HepG2 (cell line): ENCODE measurements around the gene SEMA3C. TPM values are rescaled to one million over a fixed set of nuclear protein-coding genes. Genes with fewer than 3 reads are reported as not detected.

ENCODE experiments used
- ATAC-seq: fragments of 200-7000 bp; cut with Tn5 transposase; 3 replicates; pipeline ENCODE4 v1.9.1; 2020; ENCODE audit warnings: mild to moderate bottlenecking, moderate library complexity
- BruUV-seq: library from RNA; stranded (reverse); fragments of 400-500 nt; replicated peaks from 2 replicates; lab custom pipeline; 2021; lab: Mats Ljungman, UMichigan
- CTCF ChIA-PET: fragments of 300-600 bp; formaldehyde crosslinking; extraction: SDS; loops from one replicate; lab custom pipeline; 2021; ENCODE audit warnings: low total read pairs, inconsistent platforms, low intra/inter-chr PET ratio; lab: Yijun Ruan, JAX
- POLR2A ChIA-PET: fragments of 350-600 bp; sonication (Branson Sonifier 250); formaldehyde crosslinking; loops from one replicate; lab custom pipeline; 2020; ENCODE audit warnings: antibody characterized with exemption, inconsistent platforms; lab: Yijun Ruan, JAX
- DNase-seq: peaks from one replicate; pipeline ENCODE4 v3.0.0-alpha.2; 2015; ENCODE audit warnings: low spot score
- FAIRE-seq: peaks from 3 replicates; lab custom pipeline; 2011; peaks lifted over from hg19 to GRCh38; lab: Jason Lieb, UNC
- H2AFZ ChIP-seq: one replicate; pipeline ENCODE4 v1.6.1; 2011; ENCODE audit warnings: low read length, inconsistent platforms
- H3K27ac ChIP-seq: fragments of 300-600 bp; 3 replicates; pipeline ENCODE4 v1.8.0; 2011; ENCODE audit warnings: mixed run types, mild to moderate bottlenecking, mixed read lengths, low read length, inconsistent platforms; ENCODE audit not compliant: insufficient read depth; ENCODE audit errors: extremely low read length
- H3K27me3 ChIP-seq, 2 experiments: fragments of 200-600 bp in 1 of 2; 2 replicates in 1 of 2; 3 replicates in 1 of 2; pipeline versions ENCODE4 v1.6.0 to v1.8.0; 2011; ENCODE audit warnings: low read length in 2 of 2, mild to moderate bottlenecking in 2 of 2, moderate library complexity in 2 of 2, inconsistent platforms in 1 of 2; ENCODE audit not compliant: insufficient read depth in 2 of 2, control insufficient read depth in 1 of 2
- H3K36me3 ChIP-seq, 2 experiments: fragments of 200-600 bp in 1 of 2; replicated peaks in 1 of 2; 2 replicates in 1 of 2; 3 replicates in 1 of 2; pipeline versions ENCODE4 v1.5.1 to v1.8.0; 2011; ENCODE audit warnings: low read length in 2 of 2, inconsistent platforms in 1 of 2; ENCODE audit not compliant: insufficient read depth in 2 of 2, control insufficient read depth in 1 of 2
- H3K4me1 ChIP-seq: 2 replicates; pipeline ENCODE4 v1.5.1; 2012; ENCODE audit warnings: low read length, inconsistent platforms; ENCODE audit not compliant: insufficient read depth
- H3K4me2 ChIP-seq: 2 replicates; pipeline ENCODE4 v1.6.0; 2011; ENCODE audit warnings: low read depth, low read length, inconsistent platforms
- H3K4me3 ChIP-seq, 3 experiments: fragments of 200-600 bp in 1 of 3; sonication (generic), shearing (Covaris generic) in 1 of 3; replicated peaks in 1 of 3; 2 replicates each; pipeline ENCODE4 v1.5.1; 2011 to 2016; ENCODE audit warnings: low read length in 3 of 3, inconsistent platforms in 2 of 3, low read depth in 2 of 3, mild to moderate bottlenecking in 2 of 3, control low read depth in 1 of 3, mixed read lengths in 1 of 3; ENCODE audit not compliant: insufficient read depth in 1 of 3
- H3K79me2 ChIP-seq: one replicate; pipeline ENCODE4 v1.6.1; 2011; ENCODE audit warnings: low read length, inconsistent platforms; ENCODE audit not compliant: insufficient read depth
- H3K9ac ChIP-seq: 2 replicates; pipeline ENCODE4 v1.6.0; 2011; ENCODE audit warnings: mild to moderate bottlenecking, low read depth, low read length, inconsistent platforms; ENCODE audit not compliant: insufficient read depth
- H3K9me3 ChIP-seq: 2 replicates; pipeline ENCODE4 v1.5.1; 2012; ENCODE audit warnings: mild to moderate bottlenecking, low read length
- H4K20me1 ChIP-seq: 2 replicates; pipeline ENCODE4 v1.6.0; 2011; ENCODE audit warnings: inconsistent platforms, mild to moderate bottlenecking, low read length, moderate library complexity; ENCODE audit not compliant: insufficient read depth
- EHMT2 ChIP-seq: fragments of 200-600 bp; sonication (generic); IDR thresholded peaks from 2 replicates; pipeline ENCODE4 v1.7.0; 2017; ENCODE audit warnings: antibody characterized with exemption, low read depth, low read length, borderline replicate concordance
- MTA3 ChIP-seq: sonication (generic); formaldehyde crosslinking; IDR thresholded peaks from 2 replicates; pipeline ENCODE4 v1.4.0; 2020; ENCODE audit warnings: missing genetic modification reagents
- SIN3B ChIP-seq: fragments of 150-350 bp; IDR thresholded peaks from 2 replicates; pipeline ENCODE4 v1.6.1; 2014; ENCODE audit warnings: low read length
- TBP ChIP-seq: sonication (generic); formaldehyde crosslinking; IDR thresholded peaks from 2 replicates; pipeline ENCODE4 v1.5.0; 2020; ENCODE audit warnings: missing genetic modification reagents
- ZBTB39 ChIP-seq: sonication (generic); formaldehyde crosslinking; IDR thresholded peaks from 2 replicates; pipeline ENCODE4 v1.5.0; 2020; ENCODE audit warnings: missing genetic modification reagents
- ZNF124 ChIP-seq: sonication (generic); formaldehyde crosslinking; IDR thresholded peaks from 2 replicates; pipeline ENCODE4 v1.4.0; 2020; ENCODE audit warnings: missing genetic modification reagents
- ZNF558 ChIP-seq: sonication (generic); formaldehyde crosslinking; IDR thresholded peaks from 2 replicates; pipeline ENCODE4 v1.9.0; 2022; ENCODE audit warnings: mild to moderate bottlenecking, missing genetic modification reagents, borderline replicate concordance
- ZNF691 ChIP-seq: sonication (generic); formaldehyde crosslinking; IDR thresholded peaks from 2 replicates; pipeline ENCODE4 v1.4.0; 2020; ENCODE audit warnings: missing genetic modification reagents, low read depth, mild to moderate bottlenecking, borderline replicate concordance
- ZSCAN25 ChIP-seq: sonication (generic); formaldehyde crosslinking; IDR thresholded peaks from 2 replicates; pipeline ENCODE4 v1.8.0; 2022; ENCODE audit warnings: mild to moderate bottlenecking, missing genetic modification reagents
- WGBS: methylation state at CpG from one replicate; pipeline ENCODE4 v1.1.6; 2017; ENCODE audit warnings: low lambda C conversion rate; 5-methylcytosine and 5-hydroxymethylcytosine counted together
- in situ Hi-C: cut with HindIII; loops from 2 replicates; pipeline ENCODE4 v1.10.0; 2017; ENCODE audit warnings: low pct_unique_long_range_greater_than_20kb; ENCODE audit not compliant: extremely low pct_ligation_motif_present
- intact Hi-C: fragments of 100-400 bp; cut with micrococcal nuclease; formaldehyde crosslinking; loops from one replicate; pipeline ENCODE4 v1.10.0; 2022; ENCODE audit not compliant: unreplicated experiment
- polyA plus RNA-seq, 8 experiments: library from polyadenylated mRNA; depleted of rRNA in 3 of 8; stranded (reverse) in 7 of 8; unstranded in 1 of 8; fragments of >200 nt; fragmentation: Illumina TruSeq in 4 of 8; extraction: Trizol in 4 of 8; gene quantifications; 2 replicates each; pipeline versions ENCODE4 v1.2.1 to v1.2.3, GENCODE V29; 2011 to 2016; ENCODE audit warnings: low read depth in 4 of 8, missing spikeins in 1 of 8, mixed read lengths in 1 of 8; ENCODE audit not compliant: insufficient read depth in 1 of 8
- total RNA-seq, 5 experiments: library from RNA; depleted of rRNA; stranded (reverse); fragments of >200 nt; fragmentation: Illumina TruSeq; extraction: Trizol; gene quantifications; 2 replicates each; pipeline ENCODE4 v1.2.3, GENCODE V29; 2016; ENCODE audit warnings: low read depth in 1 of 5
- TF ChIP-seq, protein P1 (sequence below): sonication (generic); formaldehyde crosslinking; IDR thresholded peaks from 2 replicates; pipeline ENCODE4 v1.4.0; 2020; ENCODE audit warnings: mild to moderate bottlenecking, missing genetic modification reagents
- TF ChIP-seq, protein P2 (sequence below): sonication (generic); formaldehyde crosslinking; IDR thresholded peaks from 2 replicates; pipeline ENCODE4 v1.4.0; 2020; ENCODE audit warnings: missing genetic modification reagents

SEMA3C gene
- total and polyA plus RNA-seq, 2 of the 13 experiments (the other 11 are each of a cell fraction or from before 2014, with no cell fraction given): 0.05 to 0.13 TPM

GRCh38 chr7:80707318-80707717 lies 211.5 kb downstream of the SEMA3C start (continued):
- TF ChIP-seq ZBTB39 (no peak), EHMT2 (no peak)

- TF ChIP-seq ZNF691 (CRISPR knock-in tag) (no peak), TBP (no peak), ZSCAN25 (CRISPR knock-in tag) (no peak), ZNF558 (CRISPR knock-in tag) (no peak), ZNF124 (CRISPR knock-in tag) (no peak), MTA3 (CRISPR knock-in tag) (no peak), SIN3B (no peak)
- TF ChIP-seq, protein P1, sequence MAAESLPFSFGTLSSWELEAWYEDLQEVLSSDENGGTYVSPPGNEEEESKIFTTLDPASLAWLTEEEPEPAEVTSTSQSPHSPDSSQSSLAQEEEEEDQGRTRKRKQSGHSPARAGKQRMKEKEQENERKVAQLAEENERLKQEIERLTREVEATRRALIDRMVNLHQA (CRISPR knock-in tag): no peak
- TF ChIP-seq, protein P2, sequence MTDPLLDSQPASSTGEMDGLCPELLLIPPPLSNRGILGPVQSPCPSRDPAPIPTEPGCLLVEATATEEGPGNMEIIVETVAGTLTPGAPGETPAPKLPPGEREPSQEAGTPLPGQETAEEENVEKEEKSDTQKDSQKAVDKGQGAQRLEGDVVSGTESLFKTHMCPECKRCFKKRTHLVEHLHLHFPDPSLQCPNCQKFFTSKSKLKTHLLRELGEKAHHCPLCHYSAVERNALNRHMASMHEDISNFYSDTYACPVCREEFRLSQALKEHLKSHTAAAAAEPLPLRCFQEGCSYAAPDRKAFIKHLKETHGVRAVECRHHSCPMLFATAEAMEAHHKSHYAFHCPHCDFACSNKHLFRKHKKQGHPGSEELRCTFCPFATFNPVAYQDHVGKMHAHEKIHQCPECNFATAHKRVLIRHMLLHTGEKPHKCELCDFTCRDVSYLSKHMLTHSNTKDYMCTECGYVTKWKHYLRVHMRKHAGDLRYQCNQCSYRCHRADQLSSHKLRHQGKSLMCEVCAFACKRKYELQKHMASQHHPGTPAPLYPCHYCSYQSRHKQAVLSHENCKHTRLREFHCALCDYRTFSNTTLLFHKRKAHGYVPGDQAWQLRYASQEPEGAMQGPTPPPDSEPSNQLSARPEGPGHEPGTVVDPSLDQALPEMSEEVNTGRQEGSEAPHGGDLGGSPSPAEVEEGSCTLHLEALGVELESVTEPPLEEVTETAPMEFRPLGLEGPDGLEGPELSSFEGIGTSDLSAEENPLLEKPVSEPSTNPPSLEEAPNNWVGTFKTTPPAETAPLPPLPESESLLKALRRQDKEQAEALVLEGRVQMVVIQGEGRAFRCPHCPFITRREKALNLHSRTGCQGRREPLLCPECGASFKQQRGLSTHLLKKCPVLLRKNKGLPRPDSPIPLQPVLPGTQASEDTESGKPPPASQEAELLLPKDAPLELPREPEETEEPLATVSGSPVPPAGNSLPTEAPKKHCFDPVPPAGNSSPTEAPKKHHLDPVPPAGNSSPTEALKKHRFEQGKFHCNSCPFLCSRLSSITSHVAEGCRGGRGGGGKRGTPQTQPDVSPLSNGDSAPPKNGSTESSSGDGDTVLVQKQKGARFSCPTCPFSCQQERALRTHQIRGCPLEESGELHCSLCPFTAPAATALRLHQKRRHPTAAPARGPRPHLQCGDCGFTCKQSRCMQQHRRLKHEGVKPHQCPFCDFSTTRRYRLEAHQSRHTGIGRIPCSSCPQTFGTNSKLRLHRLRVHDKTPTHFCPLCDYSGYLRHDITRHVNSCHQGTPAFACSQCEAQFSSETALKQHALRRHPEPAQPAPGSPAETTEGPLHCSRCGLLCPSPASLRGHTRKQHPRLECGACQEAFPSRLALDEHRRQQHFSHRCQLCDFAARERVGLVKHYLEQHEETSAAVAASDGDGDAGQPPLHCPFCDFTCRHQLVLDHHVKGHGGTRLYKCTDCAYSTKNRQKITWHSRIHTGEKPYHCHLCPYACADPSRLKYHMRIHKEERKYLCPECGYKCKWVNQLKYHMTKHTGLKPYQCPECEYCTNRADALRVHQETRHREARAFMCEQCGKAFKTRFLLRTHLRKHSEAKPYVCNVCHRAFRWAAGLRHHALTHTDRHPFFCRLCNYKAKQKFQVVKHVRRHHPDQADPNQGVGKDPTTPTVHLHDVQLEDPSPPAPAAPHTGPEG (CRISPR knock-in tag): no peak
- no peaks in the 10 kb centered on the region for H3K4me1 ChIP-seq
- FAIRE-seq (no peak), DNase-seq (no peak), ATAC-seq (no peak)
- H3K27ac ChIP-seq: no peak overlapping the region
- no peaks in the 10 kb centered on the region for H3K36me3 ChIP-seq
- H4K20me1 ChIP-seq: no peaks in the 10 kb centered on the region
- intact Hi-C loops (no loop called here), in situ Hi-C loops (loop anchor here (10.0 kb wide), 1 partner anchor 550 kb away; no protein-coding TSS in a partner anchor)
- BruUV-seq: no TSS peak
- WGBS: 2% methylated on average over 2 of the region's 2 CpGs
- ChIA-PET CTCF (no interaction called here), POLR2A (no interaction called here)
- no peak overlapping the region for H2AFZ ChIP-seq
- H3K79me2 ChIP-seq: no peaks in the 10 kb centered on the region
- H3K9me3 ChIP-seq: no peaks in the 10 kb centered on the region
- no peak overlapping the region for H3K9ac ChIP-seq
- H3K4me3 ChIP-seq: no peak overlapping the region
- H3K27me3 ChIP-seq: no peaks in the 10 kb centered on the region
- no peak overlapping the region for H3K4me2 ChIP-seq
Measured at GRCh38 chr7:80705130-80705781, 213.6 kb downstream of the SEMA3C start.
